K562 (cell line): ENCODE results near the gene PIM3. TPM values are rescaled to one million over a fixed set of nuclear protein-coding genes. Genes with fewer than 3 reads are reported as not detected.

ENCODE experiments used
- ATAC-seq: fragments of 200-7000 bp; cut with Tn5 transposase; 3 replicates; pipeline ENCODE4 v1.9.1; 2020; ENCODE audit warnings: moderate library complexity
- BruUV-seq: library from RNA; stranded (reverse); fragments of 400-500 nt; replicated peaks from 2 replicates; lab custom pipeline; 2021; lab: Mats Ljungman, UMichigan
- CTCF ChIA-PET: fragments of 300-600 bp; formaldehyde crosslinking; extraction: SDS; loops from one replicate; lab custom pipeline; 2021; ENCODE audit warnings: low intra/inter-chr PET ratio; lab: Yijun Ruan, JAX
- POLR2A ChIA-PET: fragments of 300-600, 350-650 bp; sonication (Branson Sonifier 250); formaldehyde crosslinking; extraction: SDS; loops from one replicate; lab custom pipeline; 2021; ENCODE audit warnings: antibody characterized with exemption, inconsistent platforms; lab: Yijun Ruan, JAX
- DNase-seq, 4 experiments: peaks; one replicate each; pipeline versions ENCODE4 v3.0.0 to v3.0.0-alpha.2; 2011 to 2018; ENCODE audit warnings: low spot score in 3 of 4, mixed read lengths in 3 of 4; ENCODE audit errors: extremely low read depth in 1 of 4
- FAIRE-seq: peaks from 2 replicates; lab custom pipeline; 2011; peaks lifted over from hg19 to GRCh38; lab: Jason Lieb, UNC
- H2AFZ ChIP-seq: 2 replicates; pipeline ENCODE4 v1.6.0; 2011; ENCODE audit warnings: low read depth, low read length, control low read depth, inconsistent platforms
- H3K27ac ChIP-seq: fragments of 200-600 bp; 3 replicates; pipeline ENCODE4 v1.8.0; 2011; ENCODE audit warnings: low read depth, mild to moderate bottlenecking, control low read depth, inconsistent platforms, low read length, moderate library complexity, mixed read lengths; ENCODE audit errors: extremely low read depth
- H3K27me3 ChIP-seq, 2 experiments: fragments of 300-600 bp in 1 of 2; 2 replicates in 1 of 2; 3 replicates in 1 of 2; pipeline versions ENCODE4 v1.6.0 to v1.8.0; 2011; ENCODE audit warnings: inconsistent platforms in 2 of 2, low read length in 2 of 2, mild to moderate bottlenecking in 1 of 2, mixed read lengths in 1 of 2, moderate library complexity in 1 of 2; ENCODE audit not compliant: control insufficient read depth in 2 of 2, insufficient read depth in 2 of 2
- H3K36me3 ChIP-seq: fragments of 300-600 bp; 3 replicates; pipeline ENCODE4 v1.8.0; 2011; ENCODE audit warnings: mild to moderate bottlenecking, low read length, inconsistent platforms; ENCODE audit not compliant: control insufficient read depth, insufficient read depth
- H3K4me1 ChIP-seq, 2 experiments: fragments of 200-600 bp in 1 of 2; replicated peaks in 1 of 2; 2 replicates in 1 of 2; 3 replicates in 1 of 2; pipeline versions ENCODE4 v1.5.1 to v1.8.0; 2011; ENCODE audit warnings: inconsistent platforms in 2 of 2, low read length in 2 of 2, mild to moderate bottlenecking in 1 of 2, mixed read lengths in 1 of 2, moderate library complexity in 1 of 2; ENCODE audit not compliant: control insufficient read depth in 2 of 2, insufficient read depth in 2 of 2
- H3K4me2 ChIP-seq: 2 replicates; pipeline ENCODE4 v1.6.1; 2011; ENCODE audit warnings: low read length, control low read depth, inconsistent platforms, mixed read lengths; ENCODE audit not compliant: insufficient read depth
- H3K4me3 ChIP-seq: fragments of 200-600 bp; sonication (generic), shearing (Covaris generic); 2 replicates; pipeline ENCODE4 v1.5.1; 2016; ENCODE audit warnings: control low read depth, inconsistent platforms
- H3K79me2 ChIP-seq: fragments of 200-600 bp; 3 replicates; pipeline ENCODE4 v1.8.0; 2011; ENCODE audit warnings: low read length, inconsistent platforms; ENCODE audit not compliant: control insufficient read depth, insufficient read depth
- H3K9ac ChIP-seq, 2 experiments: 2 replicates each; pipeline versions ENCODE4 v1.6.0 to v1.6.1; 2011; ENCODE audit warnings: low read depth in 2 of 2, low read length in 2 of 2, control low read depth in 1 of 2, inconsistent platforms in 1 of 2, mild to moderate bottlenecking in 1 of 2, mixed read lengths in 1 of 2; ENCODE audit not compliant: insufficient read depth in 1 of 2
- H3K9me1 ChIP-seq: one replicate; pipeline ENCODE4 v1.6.0; 2011; ENCODE audit warnings: inconsistent platforms, mild to moderate bottlenecking, low read length, moderate library complexity; ENCODE audit not compliant: control insufficient read depth, insufficient read depth
- H3K9me3 ChIP-seq: replicated peaks from 2 replicates; pipeline ENCODE4 v1.5.1; 2011; ENCODE audit warnings: low read depth, low read length, inconsistent platforms; ENCODE audit not compliant: control insufficient read depth, insufficient read depth
- H4K20me1 ChIP-seq: replicated peaks from 2 replicates; pipeline ENCODE4 v1.6.1; 2011; ENCODE audit warnings: low read length, inconsistent platforms, mixed read lengths; ENCODE audit not compliant: control insufficient read depth, insufficient read depth
- GATAD2B ChIP-seq: fragments of 450-650 bp; IDR thresholded peaks from 2 replicates; pipeline ENCODE4 v1.6.1; 2017; ENCODE audit warnings: mild to moderate bottlenecking, borderline replicate concordance
- HEY1 ChIP-seq: fragments of 250-450 bp; sonication (Bioruptor Pico); IDR thresholded peaks from 2 replicates; pipeline ENCODE4 v1.5.0; 2020; ENCODE audit warnings: mild to moderate bottlenecking, moderate library complexity, borderline replicate concordance
- JUN ChIP-seq, 2 experiments: sonication (generic) in 1 of 2; formaldehyde crosslinking in 1 of 2; IDR thresholded peaks; 2 replicates each; pipeline versions ENCODE4 v1.6.1 to v1.8.0; 2012 to 2022; ENCODE audit warnings: borderline replicate concordance in 2 of 2, mild to moderate bottlenecking in 2 of 2, improper control_type of control experiment in 1 of 2, low read depth in 1 of 2, low read length in 1 of 2, missing genetic modification reagents in 1 of 2
- NFATC3 ChIP-seq: fragments of 450-650 bp; IDR thresholded peaks from 2 replicates; pipeline ENCODE4 v1.6.1; 2017; ENCODE audit warnings: mild to moderate bottlenecking
- RBM34 ChIP-seq: fragments of 200-400 bp; formaldehyde crosslinking; IDR thresholded peaks from 2 replicates; pipeline ENCODE4 v1.6.1; 2018; ENCODE audit warnings: low read length, borderline replicate concordance; ENCODE audit not compliant: insufficient read depth
- SMARCE1 ChIP-seq: fragments of 450-650 bp; IDR thresholded peaks from 2 replicates; pipeline ENCODE4 v1.7.1; 2016; ENCODE audit warnings: mild to moderate bottlenecking
- SMC3 ChIP-seq: conservative IDR thresholded peaks from 2 replicates; pipeline ENCODE4 v1.6.1; 2011; ENCODE audit warnings: low read depth, low read length, improper control_type of control experiment; ENCODE audit not compliant: insufficient read depth
- XRCC3 ChIP-seq: fragments of 450-650 bp; IDR thresholded peaks from 2 replicates; pipeline ENCODE4 v1.6.1; 2017; ENCODE audit warnings: mild to moderate bottlenecking, moderate library complexity
- WGBS: fragments of 100-300 bp; shearing (Covaris generic); methylation state at CpG from one replicate; pipeline ENCODE4 v1.1.6; 2016; ENCODE audit warnings: low coverage, mixed read lengths; ENCODE audit not compliant: insufficient coverage; ENCODE audit errors: missing lambda C conversion rate; 5-methylcytosine and 5-hydroxymethylcytosine counted together
- in situ Hi-C: fragments of 300-500 bp; cut with MboI; formaldehyde crosslinking; loops from 4 replicates; pipeline ENCODE4 v1.15.0; 2018; ENCODE audit warnings: inconsistent platforms, mixed read lengths
- intact Hi-C: fragments of 100-400 bp; cut with micrococcal nuclease; formaldehyde crosslinking; loops from 2 replicates; pipeline ENCODE4 v1.14.2; 2022
- polyA plus RNA-seq, 8 experiments: library from polyadenylated mRNA; depleted of rRNA in 4 of 8; stranded (reverse) in 5 of 8; unstranded in 3 of 8; fragments of >200 nt; fragmentation: Nextera tagmentation in 2 of 8; fragmentation: Illumina TruSeq in 1 of 8; extraction: Ambion mirVana in 2 of 8; extraction: Trizol in 1 of 8; gene quantifications; 2 replicates each; pipeline versions ENCODE4 v1.2.1 to v1.2.3, GENCODE V29; 2011 to 2014; ENCODE audit warnings: inconsistent platforms in 1 of 8, missing spikeins in 1 of 8
- total RNA-seq, 7 experiments: library from RNA; depleted of rRNA in 6 of 7; stranded (reverse); fragments of >200 nt in 6 of 7; fragmentation: Illumina TruSeq in 2 of 7; extraction: Trizol in 2 of 7; gene quantifications; 2 replicates each; pipeline versions ENCODE4 v1.2.1 to v1.2.3, GENCODE V29; 2011 to 2021; ENCODE audit warnings: low replicate concordance in 1 of 7
- TF ChIP-seq, protein P1 (sequence below): fragments of 250-450 bp; sonication (Bioruptor Pico); IDR thresholded peaks from 2 replicates; pipeline ENCODE4 v1.5.0; 2021; ENCODE audit warnings: mild to moderate bottlenecking, moderate library complexity
- TF ChIP-seq, protein P2 (sequence below): sonication (generic); formaldehyde crosslinking; IDR thresholded peaks from 2 replicates; pipeline ENCODE4 v1.8.1; 2023; ENCODE audit warnings: missing genetic modification reagents, mild to moderate bottlenecking, borderline replicate concordance
- TF ChIP-seq, protein P3 (sequence below): sonication (generic); formaldehyde crosslinking; IDR thresholded peaks from 2 replicates; pipeline ENCODE4 v1.8.0; 2023; ENCODE audit warnings: mild to moderate bottlenecking, missing genetic modification reagents

PIM3 gene
- total and polyA plus RNA-seq, 9 of the 15 experiments (the other 6 are each of a cell fraction or from before 2014, with no cell fraction given), result 0.24 to 40.5 (median 5.3) TPM

DNA sequence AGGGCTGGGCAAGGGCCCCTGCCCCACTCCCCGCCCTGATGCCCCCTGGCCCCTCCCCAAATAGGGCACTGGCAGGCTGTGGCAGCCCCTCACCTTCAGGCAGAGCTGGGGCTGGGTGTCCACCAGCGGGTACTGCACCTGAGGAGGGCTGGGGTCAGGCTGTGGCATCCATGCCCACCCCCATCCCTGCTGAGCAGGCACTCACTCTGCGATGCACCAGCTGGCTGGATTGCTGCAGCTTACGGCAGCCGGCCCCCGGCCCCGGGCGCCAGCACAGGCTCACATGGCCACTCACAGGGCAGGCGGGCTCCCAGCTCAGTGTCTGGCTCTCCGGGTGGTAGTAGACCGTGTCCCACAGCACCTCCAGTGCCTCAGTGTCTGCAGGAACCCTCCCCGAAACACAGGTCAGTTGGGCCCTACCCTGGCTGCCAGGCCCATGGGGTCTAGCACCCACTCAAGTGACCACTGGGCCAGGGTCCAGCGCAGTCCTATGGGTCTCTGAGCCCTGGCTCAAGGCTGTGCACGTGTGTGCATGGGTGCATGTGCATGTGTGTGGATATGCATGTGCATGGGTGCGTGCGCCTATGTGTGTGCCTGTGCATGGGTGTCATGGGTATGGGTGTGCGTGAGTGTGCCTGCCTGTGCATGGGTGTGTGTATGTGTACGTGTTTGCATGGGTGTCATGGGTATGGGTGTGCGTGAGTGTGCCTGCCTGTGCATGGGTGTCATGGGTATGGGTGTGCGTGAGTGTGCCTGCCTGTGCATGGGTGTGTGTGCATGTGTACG lies 37.6 kb downstream of the PIM3 start:
- in situ Hi-C loops, result no loop called here
- ChIA-PET CTCF (no interaction called here), POLR2A (interaction anchor here (0.6 kb wide), 1 partner anchor 53 kb away, joined by 3 read pairs; no protein-coding TSS in a partner anchor)
- intact Hi-C loops, result no loop called here
- no peaks in the 10 kb centered on the region for H3K36me3 ChIP-seq
- H3K9me1 ChIP-seq, result no peaks in the 10 kb centered on the region
- H2AFZ ChIP-seq, result no peak overlapping the region
- no peak for FAIRE-seq
- BruUV-seq, result no TSS peak
- no peak overlapping the region for H3K27ac ChIP-seq
- H3K27me3 ChIP-seq, result no peaks in the 10 kb centered on the region
- no peak for DNase-seq
- peaks cover 0 to 82% of the 10 kb centered on the region in 2 experiments; a peak in 3 of 5 replicates for H3K4me1 ChIP-seq
- H3K4me3 ChIP-seq, result no peak overlapping the region
- no peaks in the 10 kb centered on the region for H4K20me1 ChIP-seq
- H3K9ac ChIP-seq, result no peak overlapping the region
- WGBS, result 76% methylated on average over 6 of the region's 21 CpGs
- H3K9me3 ChIP-seq, result no peaks in the 10 kb centered on the region
- H3K79me2 ChIP-seq, result no peaks in the 10 kb centered on the region
- no peak for ATAC-seq
- no peak overlapping the region for H3K4me2 ChIP-seq
- TF ChIP-seq, protein P1, sequence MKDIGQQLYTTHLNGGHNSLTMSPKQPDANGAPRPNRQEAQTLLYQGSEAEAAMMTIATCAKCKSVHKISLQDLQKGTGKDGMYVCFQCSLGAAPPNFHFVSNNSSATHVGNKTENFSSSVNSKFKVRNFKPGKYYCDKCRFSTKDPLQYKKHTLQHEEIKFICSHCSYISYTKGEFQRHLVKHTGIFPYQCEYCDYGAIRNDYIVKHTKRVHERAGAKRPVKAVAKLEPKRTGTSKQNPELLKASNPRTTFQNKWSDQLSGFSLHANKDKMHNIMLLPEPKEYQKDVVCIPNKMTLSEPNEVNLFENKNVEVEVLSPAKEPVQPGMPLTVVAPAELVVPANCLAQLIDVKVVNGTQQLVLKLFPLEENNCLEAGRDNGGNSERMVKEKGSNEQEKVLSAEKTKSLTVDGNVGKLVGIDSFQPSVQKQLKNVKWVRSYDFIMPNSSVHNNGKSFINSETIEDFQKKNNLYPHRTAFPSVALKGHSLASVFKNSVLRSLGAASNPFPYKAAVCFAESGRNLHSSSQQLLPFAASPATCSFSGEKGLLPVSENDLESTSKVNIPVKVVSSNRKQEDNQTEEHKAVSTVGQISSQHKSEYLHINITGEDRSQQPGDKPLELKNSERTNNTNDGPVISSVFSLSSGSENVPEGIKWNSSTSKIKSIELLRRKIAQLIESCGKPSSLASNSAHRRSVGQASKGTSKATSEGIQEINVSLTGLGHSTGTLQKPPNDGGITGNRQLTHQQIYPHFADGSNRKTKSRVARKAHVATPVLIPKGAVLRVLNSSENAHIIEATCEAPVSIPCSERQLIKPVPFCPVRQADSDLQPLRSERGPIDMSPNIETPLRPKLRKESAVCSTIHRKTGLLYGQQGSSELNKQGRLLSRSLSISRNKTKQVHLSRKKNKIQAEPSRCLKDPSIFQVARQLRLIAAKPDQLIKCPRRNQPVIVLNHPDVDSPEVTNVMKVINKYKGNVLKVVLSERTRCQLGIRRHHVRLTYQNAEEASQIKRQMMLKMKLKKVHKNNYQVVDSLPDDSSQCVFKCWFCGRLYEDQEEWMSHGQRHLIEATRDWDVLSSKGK (CRISPR knock-in tag), result no peak
- TF ChIP-seq HEY1 (CRISPR knock-in tag) (no peak), SMARCE1 (no peak), GATAD2B (no peak), XRCC3 (no peak), SMC3 (no peak), JUN (IDR thresholded peaks at IDR 0.05; ENCODE audit: borderline replicate concordance, low read depth, low read length) (no peak), JUN (CRISPR knock-in tag; IDR thresholded peaks at IDR 0.05; ENCODE audit: borderline replicate concordance) (no peak), NFATC3 (no peak), RBM34 (no peak)
- TF ChIP-seq, protein P2, sequence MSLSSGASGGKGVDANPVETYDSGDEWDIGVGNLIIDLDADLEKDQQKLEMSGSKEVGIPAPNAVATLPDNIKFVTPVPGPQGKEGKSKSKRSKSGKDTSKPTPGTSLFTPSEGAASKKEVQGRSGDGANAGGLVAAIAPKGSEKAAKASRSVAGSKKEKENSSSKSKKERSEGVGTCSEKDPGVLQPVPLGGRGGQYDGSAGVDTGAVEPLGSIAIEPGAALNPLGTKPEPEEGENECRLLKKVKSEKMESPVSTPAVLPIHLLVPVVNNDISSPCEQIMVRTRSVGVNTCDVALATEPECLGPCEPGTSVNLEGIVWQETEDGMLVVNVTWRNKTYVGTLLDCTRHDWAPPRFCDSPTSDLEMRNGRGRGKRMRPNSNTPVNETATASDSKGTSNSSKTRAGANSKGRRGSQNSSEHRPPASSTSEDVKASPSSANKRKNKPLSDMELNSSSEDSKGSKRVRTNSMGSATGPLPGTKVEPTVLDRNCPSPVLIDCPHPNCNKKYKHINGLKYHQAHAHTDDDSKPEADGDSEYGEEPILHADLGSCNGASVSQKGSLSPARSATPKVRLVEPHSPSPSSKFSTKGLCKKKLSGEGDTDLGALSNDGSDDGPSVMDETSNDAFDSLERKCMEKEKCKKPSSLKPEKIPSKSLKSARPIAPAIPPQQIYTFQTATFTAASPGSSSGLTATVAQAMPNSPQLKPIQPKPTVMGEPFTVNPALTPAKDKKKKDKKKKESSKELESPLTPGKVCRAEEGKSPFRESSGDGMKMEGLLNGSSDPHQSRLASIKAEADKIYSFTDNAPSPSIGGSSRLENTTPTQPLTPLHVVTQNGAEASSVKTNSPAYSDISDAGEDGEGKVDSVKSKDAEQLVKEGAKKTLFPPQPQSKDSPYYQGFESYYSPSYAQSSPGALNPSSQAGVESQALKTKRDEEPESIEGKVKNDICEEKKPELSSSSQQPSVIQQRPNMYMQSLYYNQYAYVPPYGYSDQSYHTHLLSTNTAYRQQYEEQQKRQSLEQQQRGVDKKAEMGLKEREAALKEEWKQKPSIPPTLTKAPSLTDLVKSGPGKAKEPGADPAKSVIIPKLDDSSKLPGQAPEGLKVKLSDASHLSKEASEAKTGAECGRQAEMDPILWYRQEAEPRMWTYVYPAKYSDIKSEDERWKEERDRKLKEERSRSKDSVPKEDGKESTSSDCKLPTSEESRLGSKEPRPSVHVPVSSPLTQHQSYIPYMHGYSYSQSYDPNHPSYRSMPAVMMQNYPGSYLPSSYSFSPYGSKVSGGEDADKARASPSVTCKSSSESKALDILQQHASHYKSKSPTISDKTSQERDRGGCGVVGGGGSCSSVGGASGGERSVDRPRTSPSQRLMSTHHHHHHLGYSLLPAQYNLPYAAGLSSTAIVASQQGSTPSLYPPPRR (CRISPR knock-in tag), result no peak
- TF ChIP-seq, protein P3, sequence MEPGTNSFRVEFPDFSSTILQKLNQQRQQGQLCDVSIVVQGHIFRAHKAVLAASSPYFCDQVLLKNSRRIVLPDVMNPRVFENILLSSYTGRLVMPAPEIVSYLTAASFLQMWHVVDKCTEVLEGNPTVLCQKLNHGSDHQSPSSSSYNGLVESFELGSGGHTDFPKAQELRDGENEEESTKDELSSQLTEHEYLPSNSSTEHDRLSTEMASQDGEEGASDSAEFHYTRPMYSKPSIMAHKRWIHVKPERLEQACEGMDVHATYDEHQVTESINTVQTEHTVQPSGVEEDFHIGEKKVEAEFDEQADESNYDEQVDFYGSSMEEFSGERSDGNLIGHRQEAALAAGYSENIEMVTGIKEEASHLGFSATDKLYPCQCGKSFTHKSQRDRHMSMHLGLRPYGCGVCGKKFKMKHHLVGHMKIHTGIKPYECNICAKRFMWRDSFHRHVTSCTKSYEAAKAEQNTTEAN (CRISPR knock-in tag), result peak; percentile 99
